Mesenchymal stem cell (in vitro differentiated cells and primary cell): ENCODE data around the gene NFKBIB.

Experiments
- DNase-seq: peaks from one replicate; pipeline ENCODE4 v3.0.0-alpha.2; 2013
- H2AFZ ChIP-seq: one replicate; pipeline ENCODE4 v1.6.1; 2013; ENCODE audit warnings: low read depth, mild to moderate bottlenecking, control low read depth, inconsistent platforms, low read length, moderate library complexity
- H2AK5ac ChIP-seq: 2 replicates; pipeline ENCODE4 v1.6.1; 2013; ENCODE audit warnings: low read length, moderate library complexity, mild to moderate bottlenecking, inconsistent platforms; ENCODE audit not compliant: severe bottlenecking
- H2BK120ac ChIP-seq: one replicate; pipeline ENCODE4 v1.6.1; 2013; ENCODE audit warnings: low read depth, mild to moderate bottlenecking, inconsistent platforms, low read length, moderate library complexity
- H2BK12ac ChIP-seq, 2 experiments: one replicate each; pipeline ENCODE4 v1.6.1; 2013; ENCODE audit warnings: inconsistent platforms in 2 of 2, low read length in 2 of 2, mild to moderate bottlenecking in 2 of 2, moderate library complexity in 2 of 2, control low read depth in 1 of 2
- H2BK15ac ChIP-seq: one replicate; pipeline ENCODE4 v1.6.1; 2013; ENCODE audit warnings: mild to moderate bottlenecking, low read depth, inconsistent platforms; ENCODE audit not compliant: poor library complexity, severe bottlenecking
- H2BK5ac ChIP-seq: 2 replicates; pipeline ENCODE4 v1.6.1; 2013; ENCODE audit warnings: low read depth, mild to moderate bottlenecking, low read length, control low read depth, inconsistent platforms; ENCODE audit not compliant: poor library complexity, severe bottlenecking
- H3K14ac ChIP-seq, 2 experiments: one replicate each; pipeline ENCODE4 v1.6.1; 2013; ENCODE audit warnings: inconsistent platforms in 2 of 2, low read length in 2 of 2, control low read depth in 1 of 2, mild to moderate bottlenecking in 1 of 2, moderate library complexity in 1 of 2
- H3K18ac ChIP-seq, 2 experiments: one replicate each; pipeline ENCODE4 v1.6.1; 2013; ENCODE audit warnings: inconsistent platforms in 2 of 2, low read length in 2 of 2, control low read depth in 1 of 2, low read depth in 1 of 2, mild to moderate bottlenecking in 1 of 2
- H3K23ac ChIP-seq, 2 experiments: one replicate each; pipeline ENCODE4 v1.6.1; 2013; ENCODE audit warnings: inconsistent platforms in 2 of 2, low read length in 2 of 2, mild to moderate bottlenecking in 2 of 2, moderate library complexity in 2 of 2, control low read depth in 1 of 2
- H3K27ac ChIP-seq: 2 replicates; pipeline ENCODE4 v1.5.1; 2013; ENCODE audit warnings: mild to moderate bottlenecking, moderate library complexity, low read length, control low read depth, inconsistent platforms; ENCODE audit not compliant: poor library complexity, severe bottlenecking
- H3K27me3 ChIP-seq, 2 experiments: 2 replicates each; pipeline versions ENCODE4 v1.6.1 to v1.7.0; 2013; ENCODE audit warnings: low read length in 2 of 2, mild to moderate bottlenecking in 2 of 2, moderate library complexity in 2 of 2, control low read depth in 1 of 2, inconsistent platforms in 1 of 2; ENCODE audit not compliant: control insufficient read depth in 1 of 2, insufficient read depth in 1 of 2
- H3K36me3 ChIP-seq, 2 experiments: 2 replicates each; pipeline versions ENCODE4 v1.6.1 to v1.7.0; 2013; ENCODE audit warnings: low read length in 2 of 2, control low read depth in 1 of 2, inconsistent platforms in 1 of 2, low read depth in 1 of 2, mild to moderate bottlenecking in 1 of 2; ENCODE audit not compliant: insufficient read depth in 2 of 2, control insufficient read depth in 1 of 2
- H3K4ac ChIP-seq, 2 experiments: one replicate each; pipeline ENCODE4 v1.6.1; 2013; ENCODE audit warnings: inconsistent platforms in 2 of 2, low read length in 2 of 2, mild to moderate bottlenecking in 2 of 2, moderate library complexity in 2 of 2, control low read depth in 1 of 2, low read depth in 1 of 2
- H3K4me1 ChIP-seq: 2 replicates; pipeline ENCODE4 v1.6.1; 2013; ENCODE audit warnings: low read depth, low read length, control low read depth; ENCODE audit not compliant: control insufficient read depth, insufficient read depth
- H3K4me2 ChIP-seq: 2 replicates; pipeline ENCODE4 v1.6.1; 2013; ENCODE audit warnings: low read length, mild to moderate bottlenecking, inconsistent platforms; ENCODE audit not compliant: poor library complexity, severe bottlenecking
- H3K4me3 ChIP-seq, 2 experiments: 2 replicates each; pipeline versions ENCODE4 v1.5.1 to v1.7.0; 2013; ENCODE audit warnings: low read length in 2 of 2, mild to moderate bottlenecking in 2 of 2, control low read depth in 1 of 2, low read depth in 1 of 2; ENCODE audit not compliant: insufficient read depth in 1 of 2
- H3K79me1 ChIP-seq: replicated peaks from 2 replicates; pipeline ENCODE4 v1.6.1; 2013; ENCODE audit warnings: mild to moderate bottlenecking, control low read depth, low read length, inconsistent platforms; ENCODE audit not compliant: poor library complexity, severe bottlenecking
- H3K9ac ChIP-seq: 2 replicates; pipeline ENCODE4 v1.7.0; 2013; ENCODE audit warnings: mild to moderate bottlenecking, low read length, moderate library complexity
- H3K9me3 ChIP-seq: 2 replicates; pipeline ENCODE4 v1.7.0; 2013; ENCODE audit warnings: mild to moderate bottlenecking, low read length; ENCODE audit not compliant: control insufficient read depth
- H4K8ac ChIP-seq: one replicate; pipeline ENCODE4 v1.6.1; 2013; ENCODE audit warnings: inconsistent platforms, mild to moderate bottlenecking, low read length, moderate library complexity
- H4K91ac ChIP-seq: one replicate; pipeline ENCODE4 v1.6.1; 2013; ENCODE audit warnings: mild to moderate bottlenecking, low read length, inconsistent platforms
- WGBS: methylation state at CpG from one replicate; pipeline ENCODE4 v1.1.7; 2013; ENCODE audit warnings: mixed read lengths; 5-methylcytosine and 5-hydroxymethylcytosine counted together

The NFKBIB gene

GRCh38 chr19:38949580-38950367 is 50.0 kb downstream of the NFKBIB start:
- H2BK120ac ChIP-seq: no peak overlapping the region
- H4K8ac ChIP-seq: peak overlapping the region; percentile 71
- H3K4ac ChIP-seq: peak overlapping the region; percentile 7 to 53
- no peak overlapping the region for H4K91ac ChIP-seq
- no peak overlapping the region for H2AK5ac ChIP-seq
- no peak overlapping the region for H3K9ac ChIP-seq
- no peak overlapping the region for H3K4me2 ChIP-seq
- peak; percentile 77 for DNase-seq
- no peak overlapping the region for H3K27ac ChIP-seq
- WGBS: 40% methylated on average over 71 of the region's 72 CpGs
- peak overlapping the region in 1 of 2 experiments; percentile 51 for H3K14ac ChIP-seq
- no peaks in the 10 kb centered on the region for H3K27me3 ChIP-seq
- H3K4me3 ChIP-seq: peak overlapping the region; percentile 11 to 70
- no peak overlapping the region for H2BK15ac ChIP-seq
- H3K9me3 ChIP-seq: no peaks in the 10 kb centered on the region
- H3K23ac ChIP-seq: peak overlapping the region in 1 of 2 experiments; percentile 46
- peak overlapping the region in 1 of 2 experiments; percentile 23 for H2BK12ac ChIP-seq
- H2BK5ac ChIP-seq: no peak overlapping the region
- peaks cover 26% of the 10 kb centered on the region for H3K4me1 ChIP-seq
- peaks cover 27 to 42% of the 10 kb centered on the region in 2 experiments for H3K36me3 ChIP-seq
- peaks cover 11% of the 10 kb centered on the region for H3K79me1 ChIP-seq
- peak overlapping the region in 1 of 2 experiments; percentile 71 for H3K18ac ChIP-seq
- no peak overlapping the region for H2AFZ ChIP-seq

- H4K8ac ChIP-seq: no peak overlapping the region
- H3K27me3 ChIP-seq: no peaks in the 10 kb centered on the region
- H3K4me2 ChIP-seq: no peak overlapping the region
- H3K4me3 ChIP-seq: no peak overlapping the region
- H3K4me1 ChIP-seq: peaks cover 29% of the 10 kb centered on the region
- H2BK120ac ChIP-seq: no peak overlapping the region
- H3K23ac ChIP-seq: no peak overlapping the region
- H3K27ac ChIP-seq: no peak overlapping the region
- no peaks in the 10 kb centered on the region for H3K9me3 ChIP-seq
- no peak overlapping the region for H2BK12ac ChIP-seq
- no peak overlapping the region for H2BK5ac ChIP-seq
- no peak for DNase-seq
- H3K79me1 ChIP-seq: peaks cover 11% of the 10 kb centered on the region
- H3K4ac ChIP-seq: no peak overlapping the region
- no peak overlapping the region for H3K18ac ChIP-seq
- no peak overlapping the region for H3K9ac ChIP-seq
- WGBS: 50% methylated on average over 1 of the region's 3 CpGs
- no peak overlapping the region for H3K14ac ChIP-seq
- H3K36me3 ChIP-seq: peaks cover 19 to 28% of the 10 kb centered on the region in 2 experiments
- H2AK5ac ChIP-seq: no peak overlapping the region
- no peak overlapping the region for H2BK15ac ChIP-seq
- H2AFZ ChIP-seq: no peak overlapping the region
- no peak overlapping the region for H4K91ac ChIP-seq
These were observed 51.4 kb downstream of the NFKBIB start for GRCh38 chr19:38951187-38951586.

GRCh38 chr19:38952395-38953165 is 52.8 kb downstream of the NFKBIB start:
- Histone ChIP-seq H3K4me3 (no peak overlapping the region), H3K9me3 (no peaks in the 10 kb centered on the region), H2BK15ac (no peak overlapping the region), H3K27me3 (no peaks in the 10 kb centered on the region), H2BK5ac (peak overlapping the region; percentile 59), H2BK120ac (no peak overlapping the region), H3K4ac (no peak overlapping the region), H3K27ac (peak overlapping the region; percentile 87), H4K91ac (no peak overlapping the region), H3K36me3 (peaks cover 5 to 18% of the 10 kb centered on the region in 2 experiments), H3K23ac (no peak overlapping the region), H3K14ac (no peak overlapping the region), H4K8ac (no peak overlapping the region), H3K4me2 (peak overlapping the region; percentile 53), H3K18ac (no peak overlapping the region), H2AK5ac (peak overlapping the region; percentile 96), H2AFZ (no peak overlapping the region), H2BK12ac (no peak overlapping the region), H3K79me1 (peaks cover 11% of the 10 kb centered on the region), H3K9ac (no peak overlapping the region), H3K4me1 (peaks cover 30% of the 10 kb centered on the region)
- WGBS: 74% methylated on average over 13 of the region's 13 CpGs
- peak; percentile 49 for DNase-seq

- H4K8ac ChIP-seq: no peak overlapping the region
- H3K9ac ChIP-seq: no peak overlapping the region
- peak overlapping the region; percentile 52 for H3K27ac ChIP-seq
- no peaks in the 10 kb centered on the region for H3K9me3 ChIP-seq
- H3K27me3 ChIP-seq: no peaks in the 10 kb centered on the region
- no peak overlapping the region for H3K14ac ChIP-seq
- peak overlapping the region; percentile 99 for H2AK5ac ChIP-seq
- no peak overlapping the region for H3K18ac ChIP-seq
- H2BK15ac ChIP-seq: no peak overlapping the region
- WGBS: 57% methylated on average over 4 of the region's 4 CpGs
- no peak overlapping the region for H3K23ac ChIP-seq
- peaks cover 2 to 10% of the 10 kb centered on the region in 2 experiments for H3K36me3 ChIP-seq
- no peak overlapping the region for H2BK120ac ChIP-seq
- peaks cover 30% of the 10 kb centered on the region for H3K4me1 ChIP-seq
- H3K79me1 ChIP-seq: peaks cover 14% of the 10 kb centered on the region
- no peak overlapping the region for H2AFZ ChIP-seq
- H3K4me2 ChIP-seq: no peak overlapping the region
- no peak overlapping the region for H2BK5ac ChIP-seq
- H4K91ac ChIP-seq: no peak overlapping the region
- H3K4ac ChIP-seq: no peak overlapping the region
- H3K4me3 ChIP-seq: peak overlapping the region in 1 of 2 experiments; percentile 15
- no peak for DNase-seq
- H2BK12ac ChIP-seq: no peak overlapping the region
These were observed 53.9 kb downstream of the NFKBIB start for GRCh38 chr19:38953677-38954076.
